ENCODE results near the gene ZNF648. TPM values are rescaled to one million over a fixed set of nuclear protein-coding genes. Genes with fewer than 3 reads are reported as not detected.
A peak's percentile ranks its signal among the peaks of the same experiment; 100 is the strongest.

The ZNF648 gene
- total RNA-seq, 1 experiment from 2014 or later, result not detected

DNA sequence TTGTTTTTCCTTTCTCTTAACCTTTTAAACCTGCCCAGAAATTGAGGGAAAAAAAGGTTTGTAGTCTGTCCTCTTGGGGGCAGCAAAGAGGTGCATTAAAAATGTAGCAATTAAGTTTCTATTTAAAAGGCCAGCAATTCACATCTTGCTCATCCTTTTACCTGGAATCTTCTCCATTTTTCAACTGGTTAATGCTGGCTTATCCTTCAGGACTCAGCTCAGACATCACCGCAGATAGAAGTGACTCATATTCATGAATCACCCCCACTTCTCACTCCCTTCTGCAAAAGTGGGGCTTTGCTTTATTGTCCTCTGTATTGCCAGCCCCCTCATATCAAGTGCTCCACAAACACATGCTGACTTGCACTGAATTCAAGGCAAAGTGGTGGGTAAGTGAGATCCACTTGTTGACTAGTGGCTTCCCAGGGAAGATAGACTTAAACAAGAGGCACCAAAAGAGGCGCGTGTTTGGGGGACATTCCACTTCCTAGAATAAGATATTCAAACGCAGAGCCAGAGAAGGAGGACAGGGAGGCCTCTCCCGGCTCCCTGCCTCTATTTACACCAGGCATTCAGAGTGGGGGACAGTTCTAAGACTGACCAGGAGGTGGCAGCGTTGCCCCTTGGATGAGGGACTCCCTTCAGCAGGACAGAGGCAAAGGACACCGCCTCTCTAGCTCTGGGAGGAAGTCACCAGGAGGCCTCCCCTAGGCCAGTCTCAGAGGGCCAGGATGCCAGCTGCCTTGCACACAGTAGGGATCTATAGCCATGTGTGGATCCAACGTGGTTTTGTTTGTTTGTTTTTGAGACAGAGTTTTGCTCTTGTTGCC lies 23.2 kb upstream of the ZNF648 start:
- Histone ChIP-seq H3K27me3 (ENCODE audit: low read length) (no peaks in the 10 kb centered on the region), H3K4me3 (ENCODE audit: low read length) (no peak overlapping the region), H3K9ac (ENCODE audit: low read length) (no peak overlapping the region), H4K20me1 (ENCODE audit: insufficient read depth, low read depth, low read length) (no peaks in the 10 kb centered on the region), H3K36me3 (ENCODE audit: insufficient read depth, low read length) (no peaks in the 10 kb centered on the region), H3K9me2 (replicated peaks; ENCODE audit: insufficient read depth, low read length) (no peaks in the 10 kb centered on the region), H3K79me2 (ENCODE audit: low read length) (no peaks in the 10 kb centered on the region), H3K9me3 (ENCODE audit: low read length) (no peaks in the 10 kb centered on the region), H3K4me1 (ENCODE audit: low read length) (no peaks in the 10 kb centered on the region), H3K27ac (ENCODE audit: low read length) (no peak overlapping the region), H3K4me2 (ENCODE audit: low read depth, low read length, poor library complexity, severe bottlenecking) (no peak overlapping the region), H2AFZ (ENCODE audit: low read length) (no peak overlapping the region)
- DNase-seq, result peak; percentile 85

DNA sequence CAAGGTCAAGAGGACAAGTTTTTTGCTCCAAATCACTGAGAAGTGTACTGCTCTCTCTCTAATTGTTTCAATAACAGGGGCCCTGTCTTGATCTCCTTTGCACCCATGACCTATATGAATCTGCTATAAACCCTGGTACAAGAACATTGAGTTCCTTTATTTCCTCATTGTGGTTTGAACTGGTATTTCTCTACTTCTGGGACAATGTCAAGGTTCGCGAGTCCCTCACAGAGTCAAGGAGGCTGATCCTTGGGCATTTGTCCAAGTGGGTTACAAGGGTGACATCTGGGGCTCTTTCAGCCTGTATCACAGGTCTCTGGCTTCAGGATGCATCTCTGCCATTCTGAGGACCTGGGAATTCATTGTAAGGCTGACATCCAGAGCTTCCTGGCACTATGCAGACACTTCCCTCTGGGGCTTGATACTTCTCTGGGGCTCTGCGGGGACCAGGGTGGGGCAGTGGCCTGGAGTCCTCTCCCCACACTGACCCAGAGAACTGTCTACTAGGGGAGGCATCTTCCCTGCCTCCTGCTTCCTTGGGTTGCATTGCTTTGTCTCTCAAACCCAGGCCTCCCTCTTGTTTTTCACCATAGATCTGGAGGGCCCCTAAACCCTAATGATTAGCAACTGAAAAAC lies 22.5 kb upstream of the ZNF648 start:
- no peak overlapping the region for H3K9ac ChIP-seq (ENCODE audit: low read length)
- no peak overlapping the region for H3K4me2 ChIP-seq (ENCODE audit: low read depth, low read length, poor library complexity, severe bottlenecking)
- no peaks in the 10 kb centered on the region for H4K20me1 ChIP-seq (ENCODE audit: insufficient read depth, low read depth, low read length)
- H3K79me2 ChIP-seq (ENCODE audit: low read length), result no peaks in the 10 kb centered on the region
- H3K4me3 ChIP-seq (ENCODE audit: low read length), result no peak overlapping the region
- no peak overlapping the region for H2AFZ ChIP-seq (ENCODE audit: low read length)
- no peaks in the 10 kb centered on the region for H3K36me3 ChIP-seq (ENCODE audit: insufficient read depth, low read length)
- no peaks in the 10 kb centered on the region for H3K27me3 ChIP-seq (ENCODE audit: low read length)
- no peak for DNase-seq
- H3K9me2 ChIP-seq (replicated peaks; ENCODE audit: insufficient read depth, low read length), result no peaks in the 10 kb centered on the region
- H3K9me3 ChIP-seq (ENCODE audit: low read length), result no peaks in the 10 kb centered on the region
- no peak overlapping the region for H3K27ac ChIP-seq (ENCODE audit: low read length)
- no peaks in the 10 kb centered on the region for H3K4me1 ChIP-seq (ENCODE audit: low read length)

DNA sequence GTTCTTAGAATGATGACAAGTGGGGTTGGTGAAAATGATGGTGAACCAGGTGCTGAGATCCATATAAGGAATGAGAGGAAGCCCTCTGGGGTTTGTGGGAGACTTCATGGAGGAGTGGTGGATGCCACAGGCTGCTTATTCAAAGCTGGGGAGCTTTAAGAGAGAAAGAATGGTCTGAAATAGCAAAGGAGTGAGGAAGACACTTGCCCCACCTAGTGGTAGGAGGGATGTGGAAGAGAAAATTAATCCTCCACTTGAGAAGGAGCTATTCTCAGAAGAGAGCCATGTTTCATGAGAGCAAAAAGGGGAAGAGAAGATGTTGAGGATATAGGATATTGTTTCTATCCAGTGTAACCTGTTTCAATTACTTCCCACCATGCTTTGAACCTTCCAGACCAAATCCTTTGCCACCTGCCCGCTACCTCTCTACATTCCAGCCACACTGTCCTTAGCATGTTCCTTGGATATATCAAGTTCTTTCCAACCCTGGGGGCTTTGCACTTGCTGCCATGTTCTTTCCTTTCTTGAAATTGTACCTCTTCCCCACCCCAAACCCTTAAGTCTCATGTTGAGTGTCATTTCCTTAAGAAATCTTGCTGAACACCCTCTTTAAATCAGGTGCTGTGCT lies 19.6 kb upstream of the ZNF648 start:
- no peaks in the 10 kb centered on the region for H3K9me3 ChIP-seq (ENCODE audit: low read length)
- no peak overlapping the region for H2AFZ ChIP-seq (ENCODE audit: low read length)
- H3K27me3 ChIP-seq (ENCODE audit: low read length), result no peaks in the 10 kb centered on the region
- no peaks in the 10 kb centered on the region for H3K79me2 ChIP-seq (ENCODE audit: low read length)
- no peak overlapping the region for H3K9ac ChIP-seq (ENCODE audit: low read length)
- H3K27ac ChIP-seq (ENCODE audit: low read length), result no peak overlapping the region
- no peak overlapping the region for H3K4me3 ChIP-seq (ENCODE audit: low read length)
- no peaks in the 10 kb centered on the region for H3K9me2 ChIP-seq (replicated peaks; ENCODE audit: insufficient read depth, low read length)
- H3K4me2 ChIP-seq (ENCODE audit: low read depth, low read length, poor library complexity, severe bottlenecking), result no peak overlapping the region
- DNase-seq, result peak; percentile 74
- no peaks in the 10 kb centered on the region for H4K20me1 ChIP-seq (ENCODE audit: insufficient read depth, low read depth, low read length)
- no peaks in the 10 kb centered on the region for H3K4me1 ChIP-seq (ENCODE audit: low read length)
- no peaks in the 10 kb centered on the region for H3K36me3 ChIP-seq (ENCODE audit: insufficient read depth, low read length)

DNA sequence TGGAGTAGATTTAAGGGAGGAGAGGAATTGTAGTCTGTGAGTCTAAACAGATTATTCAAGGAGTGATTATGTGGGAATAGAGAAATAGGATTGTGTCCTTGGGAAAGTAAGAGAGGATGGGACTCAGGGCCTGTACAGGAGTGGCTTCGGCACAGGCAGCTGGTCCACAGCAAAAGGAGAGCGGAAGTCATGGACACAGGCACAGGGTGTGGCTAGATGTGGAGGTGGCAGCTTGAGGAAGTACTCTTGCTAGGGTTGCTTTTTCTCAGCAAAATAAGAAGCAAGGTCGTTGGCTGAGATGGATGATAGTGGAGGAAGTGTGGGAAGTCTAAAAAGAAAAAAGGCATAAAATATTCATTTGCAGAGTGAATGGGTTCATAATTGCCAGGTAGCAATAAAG lies 18.5 kb upstream of the ZNF648 start:
- Histone ChIP-seq H3K9me2 (replicated peaks; ENCODE audit: insufficient read depth, low read length) (no peaks in the 10 kb centered on the region), H3K79me2 (ENCODE audit: low read length) (no peaks in the 10 kb centered on the region), H3K4me3 (ENCODE audit: low read length) (no peak overlapping the region), H3K27ac (ENCODE audit: low read length) (no peak overlapping the region), H3K4me1 (ENCODE audit: low read length) (no peaks in the 10 kb centered on the region), H3K27me3 (ENCODE audit: low read length) (no peaks in the 10 kb centered on the region), H2AFZ (ENCODE audit: low read length) (no peak overlapping the region), H3K36me3 (ENCODE audit: insufficient read depth, low read length) (no peaks in the 10 kb centered on the region), H3K4me2 (ENCODE audit: low read depth, low read length, poor library complexity, severe bottlenecking) (no peak overlapping the region), H4K20me1 (ENCODE audit: insufficient read depth, low read depth, low read length) (no peaks in the 10 kb centered on the region), H3K9me3 (ENCODE audit: low read length) (no peaks in the 10 kb centered on the region), H3K9ac (ENCODE audit: low read length) (no peak overlapping the region)
- DNase-seq, result no peak

DNA sequence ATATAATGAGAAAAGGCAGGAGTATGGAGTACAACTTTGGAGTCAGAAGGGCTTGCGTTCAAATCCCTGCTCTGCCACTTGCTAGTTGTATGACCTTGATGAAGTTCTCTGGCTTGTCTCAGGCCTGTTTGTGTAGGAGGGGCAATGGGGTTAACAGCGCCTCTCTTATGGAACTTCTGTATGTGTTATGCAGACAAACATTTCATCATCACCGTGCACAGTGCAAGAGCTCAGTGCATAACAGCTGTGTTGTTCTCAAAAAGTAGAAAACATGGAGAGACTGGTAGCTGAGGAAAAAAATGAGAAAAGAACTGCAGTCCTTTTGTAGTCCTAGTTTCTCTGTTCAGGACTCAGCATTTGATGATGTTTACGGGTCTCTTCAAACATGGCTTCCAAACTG lies 10.4 kb upstream of the ZNF648 start:
- Histone ChIP-seq H3K79me2 (ENCODE audit: low read length) (no peaks in the 10 kb centered on the region), H4K20me1 (ENCODE audit: insufficient read depth, low read depth, low read length) (no peaks in the 10 kb centered on the region), H3K9me3 (ENCODE audit: low read length) (no peaks in the 10 kb centered on the region), H2AFZ (ENCODE audit: low read length) (no peak overlapping the region), H3K9ac (ENCODE audit: low read length) (no peak overlapping the region), H3K27me3 (ENCODE audit: low read length) (no peaks in the 10 kb centered on the region), H3K36me3 (ENCODE audit: insufficient read depth, low read length) (no peaks in the 10 kb centered on the region), H3K4me1 (ENCODE audit: low read length) (no peaks in the 10 kb centered on the region), H3K4me3 (ENCODE audit: low read length) (no peak overlapping the region), H3K9me2 (replicated peaks; ENCODE audit: insufficient read depth, low read length) (no peaks in the 10 kb centered on the region), H3K27ac (ENCODE audit: low read length) (no peak overlapping the region), H3K4me2 (ENCODE audit: low read depth, low read length, poor library complexity, severe bottlenecking) (no peak overlapping the region)
- DNase-seq, result no peak

DNA sequence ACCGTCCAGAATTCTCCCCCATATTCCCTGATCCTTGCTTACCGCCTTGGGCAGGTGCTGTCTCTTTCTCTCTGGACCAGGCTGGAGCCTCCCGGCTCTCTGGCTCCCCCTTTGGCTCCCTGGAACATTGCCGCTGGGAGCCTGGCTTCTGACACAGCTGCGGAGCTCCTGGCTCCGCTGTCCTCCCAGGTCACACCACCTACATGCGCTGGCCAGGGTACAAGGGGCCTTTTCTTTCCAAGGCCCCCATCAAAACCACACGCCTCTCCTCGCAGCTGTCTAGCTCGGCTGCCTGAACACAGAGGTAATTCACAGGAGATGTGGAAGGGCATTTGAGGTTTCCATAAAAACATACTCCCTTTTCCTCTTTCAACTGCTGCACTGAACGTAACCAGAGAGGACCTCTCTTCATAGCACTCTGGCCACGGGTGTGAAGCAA lies 7.5 kb upstream of the ZNF648 start:
- no peak overlapping the region for H3K27ac ChIP-seq (ENCODE audit: low read length)
- H3K9me2 ChIP-seq (replicated peaks; ENCODE audit: insufficient read depth, low read length), result no peaks in the 10 kb centered on the region
- H3K36me3 ChIP-seq (ENCODE audit: insufficient read depth, low read length), result no peaks in the 10 kb centered on the region
- no peaks in the 10 kb centered on the region for H3K79me2 ChIP-seq (ENCODE audit: low read length)
- H4K20me1 ChIP-seq (ENCODE audit: insufficient read depth, low read depth, low read length), result no peaks in the 10 kb centered on the region
- H3K27me3 ChIP-seq (ENCODE audit: low read length), result no peaks in the 10 kb centered on the region
- H3K4me2 ChIP-seq (ENCODE audit: low read depth, low read length, poor library complexity, severe bottlenecking), result no peak overlapping the region
- no peak overlapping the region for H2AFZ ChIP-seq (ENCODE audit: low read length)
- no peak overlapping the region for H3K9ac ChIP-seq (ENCODE audit: low read length)
- no peaks in the 10 kb centered on the region for H3K4me1 ChIP-seq (ENCODE audit: low read length)
- H3K4me3 ChIP-seq (ENCODE audit: low read length), result no peak overlapping the region
- DNase-seq, result peak; percentile 57
- no peaks in the 10 kb centered on the region for H3K9me3 ChIP-seq (ENCODE audit: low read length)

DNA sequence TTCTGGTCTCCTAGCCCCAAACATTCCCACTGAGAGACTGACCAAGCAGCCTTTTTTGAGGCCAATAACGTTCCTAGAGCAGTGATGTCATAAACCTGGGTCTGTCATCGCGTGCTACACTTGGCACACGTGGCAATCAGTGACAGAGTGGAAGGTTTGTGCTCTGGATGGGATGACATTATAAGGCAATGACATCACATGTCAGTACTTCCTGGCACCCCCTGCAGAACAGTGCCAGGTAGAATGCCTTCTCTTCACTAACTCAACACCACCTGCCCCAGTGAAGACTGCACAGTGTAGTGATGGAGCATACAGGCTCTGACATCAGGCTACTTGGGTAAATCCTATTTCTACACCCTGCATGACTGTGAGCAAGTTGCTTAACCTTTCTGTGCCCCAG lies 5.4 kb upstream of the ZNF648 start:
- no peak for DNase-seq
- no peaks in the 10 kb centered on the region for H4K20me1 ChIP-seq (ENCODE audit: insufficient read depth, low read depth, low read length)
- H3K9me2 ChIP-seq (replicated peaks; ENCODE audit: insufficient read depth, low read length), result no peaks in the 10 kb centered on the region
- no peaks in the 10 kb centered on the region for H3K36me3 ChIP-seq (ENCODE audit: insufficient read depth, low read length)
- H3K79me2 ChIP-seq (ENCODE audit: low read length), result no peaks in the 10 kb centered on the region
- no peaks in the 10 kb centered on the region for H3K9me3 ChIP-seq (ENCODE audit: low read length)
- H3K27ac ChIP-seq (ENCODE audit: low read length), result no peak overlapping the region
- no peak overlapping the region for H3K4me3 ChIP-seq (ENCODE audit: low read length)
- H3K4me2 ChIP-seq (ENCODE audit: low read depth, low read length, poor library complexity, severe bottlenecking), result no peak overlapping the region
- H2AFZ ChIP-seq (ENCODE audit: low read length), result no peak overlapping the region
- H3K9ac ChIP-seq (ENCODE audit: low read length), result no peak overlapping the region
- H3K27me3 ChIP-seq (ENCODE audit: low read length), result no peaks in the 10 kb centered on the region
- H3K4me1 ChIP-seq (ENCODE audit: low read length), result no peaks in the 10 kb centered on the region

DNA sequence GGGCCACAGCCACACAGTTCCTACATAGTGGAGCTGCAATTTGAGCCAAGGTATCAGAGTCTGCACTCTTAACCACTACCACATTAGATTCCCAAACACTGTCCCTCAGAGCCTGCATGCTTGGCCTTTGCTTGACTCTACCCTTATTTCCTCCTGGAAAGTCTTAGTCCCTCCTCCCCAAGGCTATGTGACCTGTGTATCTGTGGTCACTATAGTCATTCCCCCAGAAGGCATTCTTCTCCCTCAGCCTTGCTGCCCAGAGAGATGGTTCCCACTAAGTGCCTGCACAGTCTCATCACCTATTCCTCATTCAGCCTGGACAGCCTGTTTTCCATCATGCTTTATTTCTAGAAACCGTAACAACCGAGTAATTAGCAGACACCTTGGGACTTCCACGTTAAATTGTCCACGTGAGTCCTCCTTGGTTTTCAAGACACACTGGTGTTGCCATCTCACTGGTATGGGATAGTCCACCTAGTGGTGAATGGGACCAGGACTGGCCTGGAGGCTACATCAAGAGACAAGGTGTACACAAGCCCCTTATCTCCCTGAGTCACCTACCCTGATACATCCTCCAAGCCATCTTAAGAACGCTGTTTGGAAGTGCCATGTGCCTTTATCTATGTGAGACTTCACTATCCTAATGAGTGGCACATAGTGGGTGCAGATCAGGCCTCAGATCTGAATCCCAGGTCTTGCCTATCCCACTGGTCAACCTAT lies 3.8 kb upstream of the ZNF648 start:
- no peak overlapping the region for H3K4me2 ChIP-seq (ENCODE audit: low read depth, low read length, poor library complexity, severe bottlenecking)
- H3K79me2 ChIP-seq (ENCODE audit: low read length), result no peaks in the 10 kb centered on the region
- H2AFZ ChIP-seq (ENCODE audit: low read length), result no peak overlapping the region
- no peaks in the 10 kb centered on the region for H4K20me1 ChIP-seq (ENCODE audit: insufficient read depth, low read depth, low read length)
- no peak overlapping the region for H3K27ac ChIP-seq (ENCODE audit: low read length)
- DNase-seq, result no peak
- H3K27me3 ChIP-seq (ENCODE audit: low read length), result no peaks in the 10 kb centered on the region
- no peaks in the 10 kb centered on the region for H3K36me3 ChIP-seq (ENCODE audit: insufficient read depth, low read length)
- H3K4me1 ChIP-seq (ENCODE audit: low read length), result no peaks in the 10 kb centered on the region
- no peaks in the 10 kb centered on the region for H3K9me3 ChIP-seq (ENCODE audit: low read length)
- H3K9me2 ChIP-seq (replicated peaks; ENCODE audit: insufficient read depth, low read length), result no peaks in the 10 kb centered on the region
- H3K4me3 ChIP-seq (ENCODE audit: low read length), result no peak overlapping the region
- H3K9ac ChIP-seq (ENCODE audit: low read length), result no peak overlapping the region
